WTC11 (cell line): Measurements from ENCODE around the gene STARD9. TPM values are rescaled to one million over a fixed set of nuclear protein-coding genes. Genes with fewer than 3 reads are reported as not detected.

Experiments used
- ATAC-seq: fragments of 200-7000 bp; cut with Tn5 transposase; 2 replicates; pipeline ENCODE4 v1.10.0; 2021; ENCODE audit warnings: mild to moderate bottlenecking, moderate library complexity
- CTCF ChIA-PET: fragments of 300-600 bp; sonication (Branson Sonifier 250); formaldehyde crosslinking; loops from one replicate; lab custom pipeline; 2021; ENCODE audit warnings: antibody characterized with exemption; lab: Charles Lee
- POLR2A ChIA-PET: fragments of 350-600 bp; sonication (Branson Sonifier 250); formaldehyde crosslinking; loops from one replicate; lab custom pipeline; 2021; ENCODE audit warnings: antibody characterized with exemption; lab: Charles Lee
- DNase-seq: peaks from one replicate; pipeline ENCODE4 v3.0.0; 2021; ENCODE audit warnings: low spot score
- H3K27ac Mint-ChIP-seq: 2 replicates; pipeline ENCODE4 v1.8.0; 2021; ENCODE audit warnings: mixed read lengths
- H3K27me3 Mint-ChIP-seq: 2 replicates; pipeline ENCODE4 v1.8.0; 2021; ENCODE audit warnings: low read depth, mild to moderate bottlenecking, moderate library complexity, mixed read lengths
- H3K36me3 Mint-ChIP-seq: 2 replicates; pipeline ENCODE4 v1.8.0; 2021; ENCODE audit warnings: mixed read lengths
- H3K4me1 Mint-ChIP-seq: 2 replicates; pipeline ENCODE4 v1.8.0; 2022; ENCODE audit warnings: mixed read lengths
- H3K4me3 Mint-ChIP-seq: 2 replicates; pipeline ENCODE4 v1.8.0; 2021; ENCODE audit warnings: mild to moderate bottlenecking, moderate library complexity, mixed read lengths
- H3K9me3 Mint-ChIP-seq: 2 replicates; pipeline ENCODE4 v1.8.0; 2021; ENCODE audit warnings: mixed read lengths
- ATF6 ChIP-seq: sonication (generic); formaldehyde crosslinking; IDR thresholded peaks from 2 replicates; pipeline ENCODE4 v1.8.1; 2023; ENCODE audit warnings: mild to moderate bottlenecking, missing genetic modification reagents
- CBFB ChIP-seq: sonication (generic); formaldehyde crosslinking; IDR thresholded peaks from 2 replicates; pipeline ENCODE4 v1.8.1; 2022; ENCODE audit warnings: mild to moderate bottlenecking, low read depth, missing genetic modification reagents
- CTCF ChIP-seq: fragments of 200-600 bp; IDR thresholded peaks from 2 replicates; pipeline ENCODE4 v1.8.0; 2022; ENCODE audit warnings: antibody characterized with exemption
- E2F1 ChIP-seq: sonication (generic); formaldehyde crosslinking; IDR thresholded peaks from 2 replicates; pipeline ENCODE4 v1.8.0; 2022; ENCODE audit warnings: mild to moderate bottlenecking, missing genetic modification reagents
- E2F4 ChIP-seq: sonication (generic); formaldehyde crosslinking; IDR thresholded peaks from 2 replicates; pipeline ENCODE4 v1.8.1; 2022; ENCODE audit warnings: low read depth, mild to moderate bottlenecking, moderate library complexity, missing genetic modification reagents, borderline replicate concordance
- ERG ChIP-seq: fragments of 250-450 bp; sonication (Bioruptor Pico); IDR thresholded peaks from 2 replicates; pipeline ENCODE4 v1.8.0; 2021; ENCODE audit warnings: mild to moderate bottlenecking
- FOXK1 ChIP-seq: sonication (generic); formaldehyde crosslinking; IDR thresholded peaks from 2 replicates; pipeline ENCODE4 v1.8.0; 2022; ENCODE audit warnings: mild to moderate bottlenecking, moderate library complexity, missing genetic modification reagents
- PRDM15 ChIP-seq: sonication (generic); formaldehyde crosslinking; IDR thresholded peaks from 2 replicates; pipeline ENCODE4 v1.8.0; 2022; ENCODE audit warnings: missing genetic modification reagents
- ZMAT4 ChIP-seq: fragments of 250-450 bp; sonication (Bioruptor Pico); IDR thresholded peaks from 2 replicates; pipeline ENCODE4 v1.9.0; 2021; ENCODE audit warnings: mild to moderate bottlenecking
- ZNF219 ChIP-seq: sonication (generic); formaldehyde crosslinking; IDR thresholded peaks from 2 replicates; pipeline ENCODE4 v1.8.0; 2023; ENCODE audit warnings: missing genetic modification reagents, mild to moderate bottlenecking, borderline replicate concordance
- ZNF396 ChIP-seq: fragments of 250-450 bp; sonication (Bioruptor Pico); IDR thresholded peaks from 2 replicates; pipeline ENCODE4 v1.8.0; 2021; ENCODE audit warnings: mild to moderate bottlenecking, moderate library complexity, borderline replicate concordance
- ZNF425 ChIP-seq: fragments of 250-450 bp; sonication (Bioruptor Pico); conservative IDR thresholded peaks from 2 replicates; pipeline ENCODE4 v1.9.0; 2021; ENCODE audit warnings: mild to moderate bottlenecking
- ZSCAN18 ChIP-seq: fragments of 250-450 bp; sonication (Bioruptor Pico); IDR thresholded peaks from 2 replicates; pipeline ENCODE4 v2.1.2; 2022; ENCODE audit warnings: mild to moderate bottlenecking, moderate library complexity
- total RNA-seq: library from RNA; stranded (reverse); gene quantifications from 3 replicates; pipeline ENCODE4 v1.2.3, GENCODE V29; 2021

Gene STARD9
- total RNA-seq, 1 experiment from 2014 or later, result 5.7 TPM

- no peak overlapping the region for H3K4me3 Mint-ChIP-seq
- POLR2A ChIA-PET, result no interaction called here
- no peak for DNase-seq
- H3K4me1 Mint-ChIP-seq, result no peaks in the 10 kb centered on the region
- ATAC-seq, result no peak
- H3K27me3 Mint-ChIP-seq, result no peaks in the 10 kb centered on the region
- H3K27ac Mint-ChIP-seq, result no peak overlapping the region
- peaks cover 10% of the 10 kb centered on the region for H3K36me3 Mint-ChIP-seq
- TF ChIP-seq ZMAT4 (no peak), CBFB (CRISPR knock-in tag) (no peak), ZNF396 (CRISPR knock-in tag) (no peak), ATF6 (CRISPR knock-in tag) (no peak), ERG (CRISPR knock-in tag) (no peak), E2F4 (CRISPR knock-in tag) (no peak), FOXK1 (CRISPR knock-in tag) (no peak), E2F1 (CRISPR knock-in tag) (no peak), ZSCAN18 (CRISPR knock-in tag) (no peak), CTCF (no peak), PRDM15 (CRISPR knock-in tag) (no peak), ZNF425 (CRISPR knock-in tag) (no peak), ZNF219 (no peak)
- H3K9me3 Mint-ChIP-seq, result no peaks in the 10 kb centered on the region
- CTCF ChIA-PET, result interaction anchor here (1.5 kb wide), 1 partner anchor 207 kb away, joined by 3 read pairs; no protein-coding TSS in a partner anchor
Measured at GRCh38 chr15:42720071-42720470, 144.7 kb downstream of the STARD9 start.
